PFSK-1 (cell line): ENCODE data around the gene PPM1L.

Experiments
- POLR2AphosphoS5 ChIP-seq: IDR thresholded peaks from 2 replicates; pipeline ENCODE4 v1.6.1; 2012; ENCODE audit warnings: low read depth, mild to moderate bottlenecking, control low read depth, low read length, moderate library complexity
- SIN3A ChIP-seq: IDR thresholded peaks from 2 replicates; pipeline ENCODE4 v1.6.1; 2012; ENCODE audit warnings: mild to moderate bottlenecking, low read length, moderate library complexity, borderline replicate concordance; ENCODE audit not compliant: insufficient read depth

- TF ChIP-seq POLR2AphosphoS5 (no peak), SIN3A (no peak)
Measured at GRCh38 chr3:160963949-160964348, 207.9 kb downstream of the PPM1L start.
